NCI-H2171 treated with DMSO at 0.1 percent for 48 hours (cell line): ENCODE results near the gene PINK1.

Source experiments
- DNase-seq: peaks from one replicate; lab custom pipeline; 2025; lab: John Stamatoyannopoulos, UW

The PINK1 gene

GRCh38 chr1:20611652-20612051 lies 21.6 kb upstream of the PINK1 start:
- no peak for DNase-seq

- DNase-seq: no peak
These were observed 21.0 kb upstream of the PINK1 start for GRCh38 chr1:20612221-20612746.

GRCh38 chr1:20614131-20614579 lies 19.1 kb upstream of the PINK1 start:
- no peak for DNase-seq

- DNase-seq: no peak
These were observed 17.1 kb upstream of the PINK1 start for GRCh38 chr1:20615946-20616846.

- DNase-seq: no peak
These were observed 16.3 kb upstream of the PINK1 start for GRCh38 chr1:20616847-20617487.

- no peak for DNase-seq
These were observed 14.7 kb upstream of the PINK1 start for GRCh38 chr1:20618550-20618949.

- DNase-seq: no peak
These were observed 13.3 kb upstream of the PINK1 start for GRCh38 chr1:20619999-20620398.

- no peak for DNase-seq
These were observed 12.2 kb upstream of the PINK1 start for GRCh38 chr1:20621012-20621411.

- DNase-seq: no peak
These were observed 8.5 kb upstream of the PINK1 start for GRCh38 chr1:20624709-20625108.

- no peak for DNase-seq
These were observed 7.8 kb upstream of the PINK1 start for GRCh38 chr1:20625176-20626097.

GRCh38 chr1:20626098-20626427 lies 7.2 kb upstream of the PINK1 start:
- no peak for DNase-seq

GRCh38 chr1:20626524-20626923 lies 6.7 kb upstream of the PINK1 start:
- DNase-seq: no peak

GRCh38 chr1:20630729-20631128 lies 2.5 kb upstream of the PINK1 start:
- DNase-seq: no peak

- no peak for DNase-seq
These were observed 872 bp upstream of the PINK1 start for GRCh38 chr1:20632386-20632785.

- DNase-seq: no peak
These were observed 871 bp downstream of the PINK1 start for GRCh38 chr1:20634065-20634593.

GRCh38 chr1:20634594-20635084 lies 1.4 kb downstream of the PINK1 start:
- DNase-seq: peak; percentile 16

GRCh38 chr1:20636785-20637347 lies 3.6 kb downstream of the PINK1 start:
- DNase-seq: no peak

- peak; percentile 52 for DNase-seq
These were observed 6.9 kb downstream of the PINK1 start for GRCh38 chr1:20640183-20640597.

- no peak for DNase-seq
These were observed 8.7 kb downstream of the PINK1 start for GRCh38 chr1:20641975-20642374.

- DNase-seq: no peak
These were observed 9.8 kb downstream of the PINK1 start for GRCh38 chr1:20643080-20643479.

- DNase-seq: no peak
These were observed 11.2 kb downstream of the PINK1 start for GRCh38 chr1:20644416-20644815.
